ENCODE data around the gene PDE5A. TPM values are rescaled to one million over a fixed set of nuclear protein-coding genes. Genes with fewer than 3 reads are reported as not detected.
A peak's percentile ranks its signal among the peaks of the same experiment; 100 is the strongest.

The PDE5A gene
- total and polyA plus RNA-seq, 9 donors = 14.0 to 26.1 (median 16.3) TPM

DNA sequence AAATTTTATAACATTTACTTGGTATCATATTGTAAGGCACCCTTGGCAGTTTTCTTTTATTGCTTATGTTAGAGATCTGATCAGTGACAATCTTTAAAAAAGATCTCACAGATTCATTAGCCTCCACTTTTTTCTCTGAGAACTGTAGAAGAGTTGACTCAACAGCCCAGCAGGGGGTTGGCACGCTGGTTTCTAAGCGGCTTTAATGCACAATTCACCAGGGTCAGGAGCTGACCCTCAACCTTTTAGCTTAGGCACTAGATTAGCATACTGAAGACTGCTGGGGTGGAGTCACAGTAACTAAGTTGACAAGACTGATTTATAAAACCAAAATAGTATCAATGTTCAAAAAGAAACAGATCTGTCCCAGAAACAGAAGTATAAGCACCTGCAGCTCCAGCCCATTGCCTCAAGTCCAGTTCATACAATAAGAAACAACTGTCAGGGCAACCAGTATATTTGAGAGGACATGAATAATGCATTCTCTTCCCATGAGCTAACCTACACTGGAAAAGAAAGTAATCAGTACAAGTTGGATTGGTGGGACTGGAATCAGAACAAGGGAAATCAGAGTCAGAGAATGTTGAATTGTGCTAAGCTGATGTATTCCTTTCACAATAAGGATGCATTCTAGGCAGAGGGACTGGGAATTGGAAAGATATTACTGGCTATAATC, 77.6 kb downstream of the PDE5A start:
- Histone ChIP-seq H3K27me3 (ENCODE audit: control insufficient read depth, insufficient read depth, low read length) (no peaks in the 10 kb centered on the region), H3K9me3 (replicated peaks; ENCODE audit: control insufficient read depth, low read depth, low read length) (no peaks in the 10 kb centered on the region), H3K36me3 (ENCODE audit: control insufficient read depth, insufficient read depth, low read length) (peaks cover 7% of the 10 kb centered on the region), H3K27ac (ENCODE audit: low read length) (no peak overlapping the region), H3K4me3 (ENCODE audit: low read length) (no peak overlapping the region), H3K4me1 (ENCODE audit: control insufficient read depth, insufficient read depth, low read length) (no peaks in the 10 kb centered on the region)
- no peak for DNase-seq
- WGBS (ENCODE audit: insufficient coverage) = no CpG with 5 or more reads among the region's 2 CpGs

GRCh38 chr4:119549639-119550038, 79.0 kb downstream of the PDE5A start:
- Histone ChIP-seq H3K9me3 (replicated peaks; ENCODE audit: control insufficient read depth, low read depth, low read length) (no peaks in the 10 kb centered on the region), H3K36me3 (ENCODE audit: control insufficient read depth, insufficient read depth, low read length) (peaks cover 7% of the 10 kb centered on the region), H3K4me1 (ENCODE audit: control insufficient read depth, insufficient read depth, low read length) (no peaks in the 10 kb centered on the region), H3K27ac (ENCODE audit: low read length) (no peak overlapping the region), H3K4me3 (ENCODE audit: low read length) (no peak overlapping the region), H3K27me3 (ENCODE audit: control insufficient read depth, insufficient read depth, low read length) (no peaks in the 10 kb centered on the region)
- WGBS (ENCODE audit: insufficient coverage) = no CpG with 5 or more reads among the region's 3 CpGs
- peak; percentile 16 for DNase-seq

DNA sequence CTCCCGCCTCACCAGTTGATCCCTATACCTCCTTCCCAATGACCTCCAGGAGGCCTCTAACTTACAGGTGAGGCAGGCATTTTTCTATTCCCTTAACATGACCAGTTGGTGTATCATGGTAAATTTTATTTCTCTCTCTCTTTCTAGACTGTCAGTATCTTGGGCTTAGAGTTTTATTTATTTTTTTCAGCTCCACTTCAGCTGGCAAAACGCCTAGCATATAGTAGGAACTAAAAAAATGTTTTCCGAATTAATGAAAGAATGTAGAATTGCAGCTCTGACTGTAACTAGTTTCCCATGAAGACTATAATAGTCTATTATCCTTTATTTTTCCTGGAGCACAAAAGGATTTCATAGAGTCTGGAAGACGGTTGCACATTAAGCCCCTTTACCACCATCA, 84.8 kb downstream of the PDE5A start:
- Histone ChIP-seq H3K9me3 (replicated peaks; ENCODE audit: control insufficient read depth, low read depth, low read length) (no peaks in the 10 kb centered on the region), H3K27me3 (ENCODE audit: control insufficient read depth, insufficient read depth, low read length) (no peaks in the 10 kb centered on the region), H3K27ac (ENCODE audit: low read length) (peak overlapping the region; percentile 6), H3K4me1 (ENCODE audit: control insufficient read depth, insufficient read depth, low read length) (peaks cover 2% of the 10 kb centered on the region), H3K36me3 (ENCODE audit: control insufficient read depth, insufficient read depth, low read length) (no peaks in the 10 kb centered on the region), H3K4me3 (ENCODE audit: low read length) (no peak overlapping the region)
- WGBS (ENCODE audit: insufficient coverage) = 100% methylated on average over 1 of the region's 4 CpGs
- peak; percentile 54 for DNase-seq

- Histone ChIP-seq H3K27me3 (ENCODE audit: control insufficient read depth, insufficient read depth, low read length) (no peaks in the 10 kb centered on the region), H3K9me3 (replicated peaks; ENCODE audit: control insufficient read depth, low read depth, low read length) (no peaks in the 10 kb centered on the region), H3K36me3 (ENCODE audit: control insufficient read depth, insufficient read depth, low read length) (no peaks in the 10 kb centered on the region), H3K4me1 (ENCODE audit: control insufficient read depth, insufficient read depth, low read length) (peaks cover 2% of the 10 kb centered on the region), H3K27ac (ENCODE audit: low read length) (peak overlapping the region; percentile 6), H3K4me3 (ENCODE audit: low read length) (no peak overlapping the region)
- DNase-seq = no peak
- WGBS (ENCODE audit: insufficient coverage) = no CpG with 5 or more reads among the region's 1 CpG
Measured at GRCh38 chr4:119543187-119543586, 85.4 kb downstream of the PDE5A start.

- Histone ChIP-seq H3K36me3 (ENCODE audit: control insufficient read depth, insufficient read depth, low read length) (no peaks in the 10 kb centered on the region), H3K27ac (ENCODE audit: low read length) (no peak overlapping the region), H3K27me3 (ENCODE audit: control insufficient read depth, insufficient read depth, low read length) (no peaks in the 10 kb centered on the region), H3K4me1 (ENCODE audit: control insufficient read depth, insufficient read depth, low read length) (peaks cover 2% of the 10 kb centered on the region), H3K4me3 (ENCODE audit: low read length) (no peak overlapping the region), H3K9me3 (replicated peaks; ENCODE audit: control insufficient read depth, low read depth, low read length) (peaks cover under 1% of the 10 kb centered on the region)
- no CpG with 5 or more reads among the region's 1 CpG for WGBS (ENCODE audit: insufficient coverage)
- no peak for DNase-seq
Measured at GRCh38 chr4:119540249-119540648, 88.4 kb downstream of the PDE5A start.

DNA sequence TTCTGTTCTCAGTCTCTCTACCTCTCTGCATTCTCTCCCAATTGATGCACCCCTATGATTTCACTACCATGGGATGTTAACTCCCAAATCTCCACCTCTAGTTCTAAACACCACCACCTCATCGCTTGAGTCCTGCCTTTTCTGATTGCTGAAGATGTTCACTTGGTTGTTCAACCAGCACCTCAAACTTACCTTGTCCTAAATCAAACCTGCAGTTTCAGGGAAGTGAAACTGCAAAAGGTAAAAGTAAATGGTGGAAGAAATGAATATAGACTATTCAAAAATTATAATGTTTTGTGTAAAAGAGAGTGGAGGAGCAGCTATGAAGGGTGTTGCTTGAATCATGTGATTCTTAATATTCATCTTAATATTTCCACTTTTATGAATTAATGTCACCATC, 91.0 kb downstream of the PDE5A start:
- Histone ChIP-seq H3K36me3 (ENCODE audit: control insufficient read depth, insufficient read depth, low read length) (peaks cover 5% of the 10 kb centered on the region), H3K4me3 (ENCODE audit: low read length) (no peak overlapping the region), H3K27ac (ENCODE audit: low read length) (no peak overlapping the region), H3K4me1 (ENCODE audit: control insufficient read depth, insufficient read depth, low read length) (no peaks in the 10 kb centered on the region), H3K27me3 (ENCODE audit: control insufficient read depth, insufficient read depth, low read length) (no peaks in the 10 kb centered on the region), H3K9me3 (replicated peaks; ENCODE audit: control insufficient read depth, low read depth, low read length) (peaks cover 7% of the 10 kb centered on the region)
- 100% methylated on average over 1 of the region's 1 CpG for WGBS (ENCODE audit: insufficient coverage)
- no peak for DNase-seq

DNA sequence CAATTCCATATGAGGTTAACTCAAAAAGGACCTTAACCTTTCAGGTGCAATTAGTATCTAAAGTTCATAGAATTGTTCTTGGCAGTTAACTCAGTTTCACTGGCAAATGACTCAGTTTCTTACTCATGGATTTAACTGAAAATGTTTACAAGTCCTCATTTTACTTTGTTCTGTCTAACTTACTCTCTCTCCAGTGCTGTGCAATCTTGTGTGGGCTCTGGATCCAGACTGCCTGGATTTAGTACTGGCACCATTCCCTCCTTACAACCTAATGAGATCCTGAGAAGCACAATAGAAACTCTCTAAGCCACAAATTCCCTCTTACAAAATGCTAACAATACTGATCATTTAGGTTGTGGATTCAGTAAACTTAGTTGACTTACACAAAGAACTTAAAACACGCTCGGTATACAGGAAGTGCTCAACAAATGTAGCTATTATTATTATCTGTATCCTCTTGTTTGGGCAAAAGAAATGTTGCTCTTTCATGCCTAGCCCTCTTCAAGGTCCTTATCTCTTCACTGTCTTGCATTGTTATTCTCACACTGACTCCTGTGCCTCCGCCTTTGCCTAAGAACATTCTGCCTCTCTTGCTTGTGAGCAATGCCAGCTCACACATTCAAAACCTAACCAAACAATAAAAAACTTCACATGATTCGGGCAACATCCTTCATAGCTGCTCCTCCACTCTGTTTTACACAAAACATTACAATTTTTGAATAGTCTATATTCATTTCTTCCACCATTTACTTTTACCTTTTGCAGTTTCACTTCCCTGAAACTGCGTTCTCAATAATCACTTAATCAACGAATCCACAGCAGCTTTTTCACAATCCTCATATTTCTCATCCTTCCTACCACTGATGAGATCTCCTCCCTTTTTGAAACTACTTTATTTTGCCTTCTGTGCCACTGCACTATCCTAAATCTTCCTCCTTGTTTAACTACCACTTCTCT, 91.8 kb downstream of the PDE5A start:
- no peak overlapping the region for H3K4me3 ChIP-seq (ENCODE audit: low read length)
- peaks cover 5% of the 10 kb centered on the region for H3K36me3 ChIP-seq (ENCODE audit: control insufficient read depth, insufficient read depth, low read length)
- H3K27ac ChIP-seq (ENCODE audit: low read length) = no peak overlapping the region
- no peaks in the 10 kb centered on the region for H3K27me3 ChIP-seq (ENCODE audit: control insufficient read depth, insufficient read depth, low read length)
- 99% methylated on average over 4 of the region's 6 CpGs for WGBS (ENCODE audit: insufficient coverage)
- no peaks in the 10 kb centered on the region for H3K4me1 ChIP-seq (ENCODE audit: control insufficient read depth, insufficient read depth, low read length)
- H3K9me3 ChIP-seq (replicated peaks; ENCODE audit: control insufficient read depth, low read depth, low read length) = peaks cover 7% of the 10 kb centered on the region
- no peak for DNase-seq

DNA sequence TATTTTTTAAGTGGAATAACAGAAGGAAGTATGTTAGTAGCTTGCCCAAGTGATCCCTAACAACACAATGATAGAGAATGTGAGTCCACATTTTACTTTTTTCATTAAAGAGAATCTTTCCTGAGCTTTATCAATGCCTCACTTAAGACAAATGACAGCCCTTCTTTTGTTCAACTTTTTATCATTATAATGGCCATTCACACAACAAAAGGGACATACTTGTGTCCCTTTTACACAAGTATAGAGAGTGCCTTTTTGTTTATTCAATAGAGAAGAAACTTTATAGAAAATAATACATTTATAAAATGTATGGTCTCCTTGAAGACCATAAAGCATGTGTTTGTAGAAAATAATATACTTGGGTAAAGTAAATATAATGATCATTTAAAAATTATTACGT, 96.3 kb downstream of the PDE5A start:
- Histone ChIP-seq H3K27me3 (ENCODE audit: control insufficient read depth, insufficient read depth, low read length) (no peaks in the 10 kb centered on the region), H3K9me3 (replicated peaks; ENCODE audit: control insufficient read depth, low read depth, low read length) (peaks cover 7% of the 10 kb centered on the region), H3K4me1 (ENCODE audit: control insufficient read depth, insufficient read depth, low read length) (no peaks in the 10 kb centered on the region), H3K36me3 (ENCODE audit: control insufficient read depth, insufficient read depth, low read length) (peaks cover 5% of the 10 kb centered on the region), H3K4me3 (ENCODE audit: low read length) (no peak overlapping the region), H3K27ac (ENCODE audit: low read length) (no peak overlapping the region)
- no CpG with 5 or more reads among the region's 1 CpG for WGBS (ENCODE audit: insufficient coverage)
- no peak for DNase-seq

DNA sequence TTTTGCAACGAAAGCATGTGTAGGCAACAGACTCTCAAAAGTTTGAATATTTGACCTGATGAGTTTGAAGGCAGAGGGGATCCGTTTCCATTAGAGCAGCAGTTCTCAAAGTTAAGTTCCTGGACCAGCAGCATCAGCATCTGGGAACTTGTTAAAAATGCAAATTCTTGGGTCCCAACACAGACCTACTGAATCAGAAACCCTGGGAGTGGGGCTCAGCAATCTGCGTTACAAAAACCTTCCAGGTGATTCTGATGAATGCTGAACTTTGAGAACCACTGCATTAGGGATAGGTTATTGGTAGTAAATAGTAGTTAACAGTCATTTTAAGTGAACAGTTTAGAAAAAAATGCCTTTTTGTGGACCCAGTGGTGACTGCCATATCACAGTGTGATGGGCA, 98.8 kb downstream of the PDE5A start:
- no peaks in the 10 kb centered on the region for H3K27me3 ChIP-seq (ENCODE audit: control insufficient read depth, insufficient read depth, low read length)
- no peak overlapping the region for H3K27ac ChIP-seq (ENCODE audit: low read length)
- WGBS (ENCODE audit: insufficient coverage) = 62% methylated on average over 2 of the region's 3 CpGs
- peaks cover 3% of the 10 kb centered on the region for H3K4me1 ChIP-seq (ENCODE audit: control insufficient read depth, insufficient read depth, low read length)
- DNase-seq = no peak
- H3K9me3 ChIP-seq (replicated peaks; ENCODE audit: control insufficient read depth, low read depth, low read length) = peaks cover 2% of the 10 kb centered on the region
- H3K4me3 ChIP-seq (ENCODE audit: low read length) = no peak overlapping the region
- H3K36me3 ChIP-seq (ENCODE audit: control insufficient read depth, insufficient read depth, low read length) = peaks cover 5% of the 10 kb centered on the region

GRCh38 chr4:119526786-119527550, 101.6 kb downstream of the PDE5A start:
- no CpG with 5 or more reads among the region's 2 CpGs for WGBS (ENCODE audit: insufficient coverage)
- H3K4me1 ChIP-seq (ENCODE audit: control insufficient read depth, insufficient read depth, low read length) = peaks cover 3% of the 10 kb centered on the region
- no peaks in the 10 kb centered on the region for H3K9me3 ChIP-seq (replicated peaks; ENCODE audit: control insufficient read depth, low read depth, low read length)
- peak overlapping the region; percentile 31 for H3K27ac ChIP-seq (ENCODE audit: low read length)
- peaks cover 3% of the 10 kb centered on the region for H3K36me3 ChIP-seq (ENCODE audit: control insufficient read depth, insufficient read depth, low read length)
- H3K27me3 ChIP-seq (ENCODE audit: control insufficient read depth, insufficient read depth, low read length) = no peaks in the 10 kb centered on the region
- H3K4me3 ChIP-seq (ENCODE audit: low read length) = no peak overlapping the region
- peak; percentile 68 for DNase-seq

All from muscle of leg (tissue), 11 donors.